ENCODE results near the gene MMP25.

DNA sequence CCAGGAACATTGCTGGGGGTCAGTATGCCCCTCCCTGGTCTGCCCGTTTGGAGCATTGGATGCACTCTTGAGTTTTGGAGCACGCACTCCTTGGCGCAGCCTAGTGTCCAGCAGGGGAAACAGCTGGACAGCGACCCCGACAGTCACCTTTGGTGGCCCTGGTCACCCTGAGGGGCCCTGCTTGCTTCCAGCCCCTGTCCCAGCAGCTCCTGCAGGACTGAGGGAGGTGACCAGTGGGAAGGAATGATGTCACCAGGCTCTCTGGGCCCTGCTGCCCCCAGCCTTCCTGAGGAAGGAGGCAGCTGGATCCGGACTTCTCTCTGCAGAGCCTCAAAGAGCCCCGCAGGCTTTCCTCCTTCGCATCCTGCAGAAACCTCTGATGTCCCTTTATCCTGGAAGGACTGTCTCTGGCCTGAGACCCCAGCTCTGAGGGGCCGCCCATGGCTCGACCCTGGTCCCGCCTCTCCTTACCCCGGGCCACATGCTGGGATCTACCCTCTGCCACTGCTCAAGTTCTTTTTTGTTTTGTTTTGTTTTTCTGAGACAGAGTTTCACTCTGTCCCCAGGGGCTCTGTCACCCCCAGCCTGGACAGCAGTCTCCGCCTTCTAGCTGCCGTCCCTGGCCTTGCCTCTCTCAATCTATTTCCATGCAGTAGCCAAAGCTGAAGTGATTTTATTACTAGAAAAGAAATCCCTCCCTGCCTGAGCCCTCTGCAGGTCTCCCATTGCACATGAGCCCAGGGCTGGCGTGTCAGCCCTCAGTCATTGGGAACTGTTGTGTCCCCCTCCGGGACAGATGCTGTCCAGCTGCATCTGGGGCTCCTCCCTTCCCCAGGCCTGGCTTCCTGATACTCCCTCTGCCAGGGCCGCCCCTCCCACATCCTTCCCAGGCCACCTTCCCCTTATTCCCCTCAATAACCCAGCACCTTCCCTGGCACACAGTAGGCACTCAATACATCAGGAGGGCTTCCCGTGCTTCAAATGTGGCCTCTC, 41.2 kb downstream of the MMP25 start:
- TF ChIP-seq, protein P1, sequence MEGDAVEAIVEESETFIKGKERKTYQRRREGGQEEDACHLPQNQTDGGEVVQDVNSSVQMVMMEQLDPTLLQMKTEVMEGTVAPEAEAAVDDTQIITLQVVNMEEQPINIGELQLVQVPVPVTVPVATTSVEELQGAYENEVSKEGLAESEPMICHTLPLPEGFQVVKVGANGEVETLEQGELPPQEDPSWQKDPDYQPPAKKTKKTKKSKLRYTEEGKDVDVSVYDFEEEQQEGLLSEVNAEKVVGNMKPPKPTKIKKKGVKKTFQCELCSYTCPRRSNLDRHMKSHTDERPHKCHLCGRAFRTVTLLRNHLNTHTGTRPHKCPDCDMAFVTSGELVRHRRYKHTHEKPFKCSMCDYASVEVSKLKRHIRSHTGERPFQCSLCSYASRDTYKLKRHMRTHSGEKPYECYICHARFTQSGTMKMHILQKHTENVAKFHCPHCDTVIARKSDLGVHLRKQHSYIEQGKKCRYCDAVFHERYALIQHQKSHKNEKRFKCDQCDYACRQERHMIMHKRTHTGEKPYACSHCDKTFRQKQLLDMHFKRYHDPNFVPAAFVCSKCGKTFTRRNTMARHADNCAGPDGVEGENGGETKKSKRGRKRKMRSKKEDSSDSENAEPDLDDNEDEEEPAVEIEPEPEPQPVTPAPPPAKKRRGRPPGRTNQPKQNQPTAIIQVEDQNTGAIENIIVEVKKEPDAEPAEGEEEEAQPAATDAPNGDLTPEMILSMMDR (IDR thresholded peaks at IDR 0.05; ENCODE audit: low read depth, low read length) = peak; percentile 28; the same call in 1 of the 2 replicates
- TF ChIP-seq EZH2phosphoT487 (IDR thresholded peaks at IDR 0.05; ENCODE audit: low read depth) = no peak

All from OCI-LY3 (cell line).